Parietal lobe (tissue), 1 donor: ENCODE data around the gene ACOT12. TPM values are rescaled to one million over a fixed set of nuclear protein-coding genes. Genes with fewer than 3 reads are reported as not detected.

Experiments used
- total RNA-seq: library from RNA; depleted of rRNA; stranded (reverse); fragments of >200 nt; gene quantifications from one replicate; pipeline ENCODE4 v1.2.3, GENCODE V29; 2014

Gene ACOT12
- total RNA-seq, result 5.0 TPM

DNA sequence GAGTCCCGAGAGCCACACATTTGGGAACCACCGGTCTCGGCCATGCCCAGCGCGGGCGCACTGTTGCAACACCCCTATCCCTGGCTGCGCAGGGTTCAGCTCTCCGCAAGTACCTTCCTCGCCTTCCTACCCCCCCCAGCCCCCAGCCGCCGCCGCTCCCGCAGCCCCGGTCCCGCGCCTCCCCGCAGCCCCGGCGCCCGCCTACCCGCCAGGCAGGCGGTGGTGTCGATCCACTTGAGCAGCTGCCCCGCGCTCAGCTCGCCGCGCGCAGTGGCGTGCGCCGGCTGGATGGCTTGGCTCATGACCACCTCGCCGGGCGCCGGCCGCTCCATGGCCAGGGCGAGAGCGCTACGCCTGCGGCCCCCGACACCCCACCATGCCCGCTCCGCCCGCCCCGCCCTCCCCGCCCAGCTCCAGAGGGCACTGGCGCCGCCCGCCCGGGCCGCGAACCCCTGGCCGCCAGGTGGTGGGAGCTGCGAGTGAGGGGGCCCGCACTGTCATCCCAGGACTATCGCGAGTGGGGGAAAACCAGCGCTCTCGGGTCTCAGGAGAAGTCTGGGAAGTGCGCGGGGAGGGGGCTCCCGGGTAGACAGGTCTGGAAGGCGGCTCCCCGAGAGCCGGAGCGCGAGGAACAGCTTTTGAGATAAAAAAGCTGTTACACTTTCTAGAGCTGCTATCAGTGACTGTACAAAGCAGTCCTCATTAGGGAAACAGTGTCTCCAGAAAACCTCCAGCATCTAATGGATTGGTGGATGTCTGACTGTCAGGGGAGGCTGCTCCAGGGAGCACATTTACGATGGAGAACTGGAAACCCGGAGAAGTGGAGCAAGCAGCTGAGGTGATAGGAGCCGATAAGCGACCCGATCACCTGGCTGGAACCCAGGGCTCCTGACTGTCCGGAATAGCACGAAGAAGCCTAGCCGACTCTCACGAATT lies at the start of gene ACOT12:
Gene ACOT12, minus strand, starts transcription at position 352 of the 936 bp plus-strand sequence. Its CDS starts 20 bp downstream, at position 332.

DNA sequence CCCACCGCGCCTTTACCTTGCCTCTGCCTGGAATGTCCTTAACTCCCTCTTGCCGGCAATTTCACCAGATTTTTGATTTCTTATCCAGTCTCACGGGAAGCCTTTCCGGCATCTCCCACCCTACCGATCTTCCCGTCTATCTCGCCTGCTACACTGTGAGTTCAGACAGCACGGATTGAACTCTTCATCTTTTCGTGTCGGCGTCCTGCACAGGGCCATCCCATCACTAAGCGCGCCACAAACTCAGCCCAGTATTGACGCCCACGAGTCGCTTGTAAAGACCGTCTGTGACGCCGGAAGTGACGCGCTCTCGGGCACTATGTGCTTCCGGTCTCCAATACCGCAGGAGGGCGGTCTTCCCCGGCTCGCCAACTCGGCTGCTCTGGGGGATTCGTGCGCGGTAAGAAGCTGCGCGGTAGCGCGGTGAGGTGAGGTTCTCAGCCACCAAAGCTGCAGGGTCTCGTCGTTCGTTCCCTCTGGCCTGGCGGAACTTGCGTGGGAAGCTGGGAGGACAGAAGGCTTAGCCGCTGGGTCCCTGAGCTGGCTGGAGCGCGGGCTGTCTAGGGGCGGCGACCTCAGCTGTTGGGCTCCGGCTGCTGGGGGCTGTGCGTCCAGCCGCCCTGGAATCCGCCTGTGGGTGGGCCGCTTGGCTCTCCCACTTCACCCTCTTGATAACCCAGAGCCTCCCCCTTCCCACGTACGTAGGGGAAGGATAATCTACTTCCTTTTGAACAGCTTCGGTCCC lies 92.5 kb downstream of the ACOT12 start, which contains the start of gene ZCCHC9:
Gene ZCCHC9, plus strand, starts transcription at position 317 of the 745 bp plus-strand sequence. CDS start 3,171 bp downstream, outside the sequence.

Other genes with a start within 250 kb of the ACOT12 start
- 1.3 TPM for gene CKMT2, start 160.8 kb downstream of the ACOT12 start, total RNA-seq
- 11.3 TPM for gene ZCCHC9, start 92.5 kb downstream of the ACOT12 start, total RNA-seq